Measurements from ENCODE around the gene FGD2.
A peak's percentile ranks its signal among the peaks of the same experiment; 100 is the strongest.

Gene FGD2, protein sequence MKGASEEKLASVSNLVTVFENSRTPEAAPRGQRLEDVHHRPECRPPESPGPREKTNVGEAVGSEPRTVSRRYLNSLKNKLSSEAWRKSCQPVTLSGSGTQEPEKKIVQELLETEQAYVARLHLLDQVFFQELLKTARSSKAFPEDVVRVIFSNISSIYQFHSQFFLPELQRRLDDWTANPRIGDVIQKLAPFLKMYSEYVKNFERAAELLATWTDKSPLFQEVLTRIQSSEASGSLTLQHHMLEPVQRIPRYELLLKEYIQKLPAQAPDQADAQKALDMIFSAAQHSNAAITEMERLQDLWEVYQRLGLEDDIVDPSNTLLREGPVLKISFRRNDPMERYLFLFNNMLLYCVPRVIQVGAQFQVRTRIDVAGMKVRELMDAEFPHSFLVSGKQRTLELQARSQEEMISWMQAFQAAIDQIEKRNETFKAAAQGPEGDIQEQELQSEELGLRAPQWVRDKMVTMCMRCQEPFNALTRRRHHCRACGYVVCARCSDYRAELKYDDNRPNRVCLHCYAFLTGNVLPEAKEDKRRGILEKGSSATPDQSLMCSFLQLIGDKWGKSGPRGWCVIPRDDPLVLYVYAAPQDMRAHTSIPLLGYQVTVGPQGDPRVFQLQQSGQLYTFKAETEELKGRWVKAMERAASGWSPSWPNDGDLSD

DNA sequence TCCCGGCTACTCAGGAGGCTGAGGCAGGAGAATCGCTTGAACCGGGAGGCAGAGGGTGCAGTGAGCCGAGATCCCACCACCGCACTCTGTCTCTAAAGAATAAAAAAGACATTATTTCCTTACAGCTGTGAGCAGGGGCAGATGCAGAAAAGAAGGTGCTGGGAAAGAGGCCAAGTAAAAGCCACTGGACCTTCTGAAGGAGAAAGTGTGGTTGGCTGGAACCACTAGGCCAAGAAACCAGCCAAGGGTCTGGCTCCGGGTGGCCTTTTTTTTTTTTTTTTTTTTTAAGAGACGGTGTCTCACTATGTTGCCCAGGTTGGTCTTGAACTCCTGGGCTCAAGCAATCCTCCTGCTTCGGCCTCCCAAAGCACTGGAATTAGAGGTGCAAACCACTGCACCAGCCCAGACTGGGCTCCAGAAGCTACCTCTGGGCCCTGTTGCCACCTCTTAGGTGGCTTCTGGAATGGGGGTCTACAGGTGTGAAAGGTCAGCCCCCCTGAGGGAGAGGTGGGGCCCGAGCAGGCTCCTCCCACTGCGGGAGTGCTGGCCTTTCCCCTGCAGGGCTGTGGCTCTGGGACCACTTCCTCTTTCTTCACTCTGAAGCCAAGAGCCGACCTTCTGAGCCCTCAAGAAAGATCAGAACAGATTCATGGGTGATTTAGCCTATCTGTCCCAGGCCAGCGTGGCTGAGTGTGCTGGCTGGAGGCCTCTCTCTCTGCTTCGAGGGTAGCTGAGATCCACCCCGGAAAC is at the start of gene FGD2:
Gene FGD2, plus strand, starts transcription at position 595 of the 750 bp plus-strand sequence. CDS start 163 bp downstream, outside the sequence.
- no peak for DNase-seq

GRCh38 chr6:36955671-36956445 is 49.6 kb upstream of the FGD2 start:
- no peak for DNase-seq

DNA sequence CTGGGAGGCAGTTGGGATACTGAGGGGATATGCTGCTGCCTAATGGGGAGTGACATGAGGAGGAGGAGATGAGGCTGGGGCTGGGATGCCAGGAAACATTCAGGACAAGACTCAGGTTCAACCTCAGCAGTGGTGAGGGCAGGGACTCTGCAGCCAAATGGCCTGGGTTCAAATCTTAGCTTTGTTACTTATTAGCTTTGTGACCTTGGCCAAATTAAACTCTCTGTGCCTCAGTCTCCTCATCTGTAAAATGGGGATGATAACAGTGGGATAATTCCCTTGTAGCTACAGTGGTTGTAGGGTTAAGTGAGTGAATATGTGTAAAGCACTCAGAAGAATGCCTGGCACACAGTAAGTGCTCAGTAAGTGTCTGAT is 49.0 kb upstream of the FGD2 start:
- DNase-seq: no peak

DNA sequence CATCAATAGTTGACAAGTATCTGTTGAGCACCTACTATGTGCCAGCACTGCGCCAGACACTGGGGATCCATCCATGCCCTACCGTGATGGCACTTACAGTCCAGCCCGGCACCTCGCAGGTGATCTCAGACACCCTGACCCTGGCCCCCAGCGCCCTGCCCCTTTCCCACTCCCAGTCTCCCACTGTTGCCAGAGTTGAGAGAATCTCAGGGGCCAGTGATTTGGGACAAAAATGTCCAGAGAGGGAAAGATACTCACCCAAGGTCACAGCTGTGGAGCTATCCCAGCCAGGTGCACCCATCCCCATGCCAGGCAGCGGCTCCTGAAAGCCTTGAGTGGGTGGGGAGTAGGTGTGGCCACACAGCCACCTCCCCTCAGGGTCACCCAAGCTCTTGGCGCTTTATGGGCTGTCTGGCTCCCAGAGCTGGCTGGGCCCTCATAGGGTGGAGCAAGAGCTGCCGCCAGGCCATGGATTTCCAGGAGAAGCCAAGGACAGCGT is 47.6 kb upstream of the FGD2 start:
- DNase-seq: no peak

GRCh38 chr6:36958775-36959554 is 46.5 kb upstream of the FGD2 start:
- no peak for DNase-seq

- DNase-seq: no peak
Observed at GRCh38 chr6:36959555-36960250, 45.8 kb upstream of the FGD2 start.

DNA sequence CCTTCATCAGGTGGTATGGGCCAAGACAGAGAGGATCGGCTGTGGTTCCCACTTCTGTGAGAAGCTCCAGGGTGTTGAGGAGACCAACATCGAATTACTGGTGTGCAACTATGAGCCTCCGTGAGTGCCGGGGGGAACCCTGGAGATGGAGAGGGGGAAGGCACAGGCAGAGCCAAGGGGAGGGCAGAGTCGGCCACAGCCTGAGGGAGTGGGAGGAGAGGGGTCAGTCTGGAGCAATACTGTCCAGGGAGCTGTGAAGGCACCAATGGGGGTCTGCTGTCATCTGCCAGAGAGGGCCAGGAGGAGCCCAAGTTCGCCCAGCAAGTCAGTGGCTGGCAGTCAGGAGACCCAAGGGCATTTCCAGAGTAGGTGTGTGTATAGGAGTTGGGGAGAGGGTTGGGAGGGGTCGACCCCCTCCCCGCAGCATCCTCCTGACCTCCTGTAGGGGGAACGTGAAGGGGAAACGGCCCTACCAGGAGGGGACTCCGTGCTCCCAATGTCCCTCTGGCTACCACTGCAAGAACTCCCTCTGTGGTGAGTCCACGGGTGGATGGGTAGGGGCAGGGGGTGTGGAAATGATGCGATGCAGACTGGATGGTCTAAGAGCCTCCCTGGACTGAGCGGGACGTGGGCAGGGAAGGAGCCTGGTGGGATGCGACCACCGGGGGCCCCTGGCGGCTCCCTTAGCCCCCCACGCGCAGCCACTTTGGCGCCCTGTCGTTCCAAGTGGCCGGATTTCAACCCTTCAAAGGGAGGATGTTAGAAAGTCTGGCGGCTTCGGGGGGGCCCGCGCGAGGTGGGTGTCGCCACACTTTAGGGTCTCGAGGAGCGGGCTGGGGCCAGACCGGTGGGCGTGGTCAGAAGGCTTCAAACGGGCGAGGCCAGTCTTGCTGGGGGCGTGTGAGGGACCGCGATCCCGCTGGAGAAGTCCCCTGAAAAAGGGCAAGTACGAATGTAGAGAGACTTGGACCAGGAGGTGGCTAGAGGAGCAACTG is 43.7 kb upstream of the FGD2 start:
- DNase-seq: no peak

DNA sequence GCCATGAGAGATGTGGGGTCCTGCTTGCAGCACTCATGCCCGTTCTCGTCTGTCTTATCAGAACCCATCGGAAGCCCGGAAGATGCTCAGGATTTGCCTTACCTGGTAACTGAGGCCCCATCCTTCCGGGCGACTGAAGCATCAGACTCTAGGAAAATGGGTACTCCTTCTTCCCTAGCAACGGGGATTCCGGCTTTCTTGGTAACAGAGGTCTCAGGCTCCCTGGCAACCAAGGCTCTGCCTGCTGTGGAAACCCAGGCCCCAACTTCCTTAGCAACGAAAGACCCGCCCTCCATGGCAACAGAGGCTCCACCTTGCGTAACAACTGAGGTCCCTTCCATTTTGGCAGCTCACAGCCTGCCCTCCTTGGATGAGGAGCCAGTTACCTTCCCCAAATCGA is 42.6 kb upstream of the FGD2 start:
- peak; percentile 57 for DNase-seq

DNA sequence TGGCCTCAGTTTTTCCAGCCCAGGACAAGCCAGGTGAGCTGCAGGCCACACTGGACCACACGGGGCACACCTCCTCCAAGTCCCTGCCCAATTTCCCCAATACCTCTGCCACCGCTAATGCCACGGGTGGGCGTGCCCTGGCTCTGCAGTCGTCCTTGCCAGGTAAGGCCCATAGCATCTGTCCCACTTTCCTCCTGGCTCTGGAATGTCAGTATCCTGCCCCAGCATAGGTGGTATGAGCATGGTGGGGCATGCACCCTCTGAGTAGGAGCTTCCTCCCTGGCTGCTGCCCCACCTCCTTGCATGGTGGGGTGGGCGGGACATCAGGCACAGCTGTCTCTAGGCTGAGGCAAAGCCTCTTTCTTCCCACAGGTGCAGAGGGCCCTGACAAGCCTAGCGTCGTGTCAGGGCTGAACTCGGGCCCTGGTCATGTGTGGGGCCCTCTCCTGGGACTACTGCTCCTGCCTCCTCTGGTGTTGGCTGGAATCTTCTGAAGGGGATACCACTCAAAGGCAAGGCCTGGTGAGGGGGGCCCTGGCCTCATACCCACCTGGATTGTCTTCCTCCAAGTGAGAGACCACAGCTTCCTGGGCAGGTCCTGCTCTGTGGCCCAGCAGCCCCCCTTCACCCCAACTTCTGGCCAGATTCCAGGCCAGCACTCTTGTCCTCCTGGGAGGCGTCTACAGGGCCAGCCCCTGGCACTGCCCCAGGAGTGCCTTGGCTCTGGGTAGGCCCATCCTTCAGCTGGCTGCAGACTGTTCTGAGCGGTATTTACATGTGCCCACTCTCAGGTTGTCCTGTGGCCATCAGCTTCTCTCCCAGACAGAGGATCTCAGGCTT is 41.8 kb upstream of the FGD2 start:
- DNase-seq: peak; percentile 89

DNA sequence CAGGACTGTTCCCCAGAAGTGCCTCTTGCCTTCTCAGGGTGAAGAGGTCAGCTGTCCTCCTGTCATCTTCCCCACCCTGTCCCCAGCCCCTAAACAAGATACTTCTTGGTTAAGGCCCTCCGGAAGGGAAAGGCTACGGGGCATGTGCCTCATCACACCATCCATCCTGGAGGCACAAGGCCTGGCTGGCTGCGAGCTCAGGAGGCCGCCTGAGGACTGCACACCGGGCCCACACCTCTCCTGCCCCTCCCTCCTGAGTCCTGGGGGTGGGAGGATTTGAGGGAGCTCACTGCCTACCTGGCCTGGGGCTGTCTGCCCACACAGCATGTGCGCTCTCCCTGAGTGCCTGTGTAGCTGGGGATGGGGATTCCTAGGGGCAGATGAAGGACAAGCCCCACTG is 41.1 kb upstream of the FGD2 start:
- DNase-seq: no peak

- no peak for DNase-seq
Observed at GRCh38 chr6:36964908-36965307, 40.5 kb upstream of the FGD2 start.

DNA sequence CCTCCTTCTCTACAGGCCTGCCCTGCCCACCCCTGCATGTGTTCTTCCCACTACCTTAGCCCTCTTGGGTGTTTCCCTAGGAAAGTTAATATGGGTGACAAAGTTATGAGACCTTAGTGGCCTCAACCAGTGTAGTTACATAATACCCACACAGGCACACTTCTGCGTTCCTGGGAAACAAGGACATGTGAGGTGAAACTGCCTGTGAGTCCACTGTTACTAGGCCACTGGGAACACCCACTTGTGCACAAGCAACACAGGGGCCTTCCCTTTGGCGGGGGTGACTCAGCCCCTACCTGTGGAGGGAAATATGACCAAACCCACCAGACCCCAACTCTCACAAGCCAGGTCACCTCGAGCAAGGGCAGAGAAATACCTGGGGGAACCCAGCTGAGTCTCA is 38.2 kb upstream of the FGD2 start:
- no peak for DNase-seq

DNA sequence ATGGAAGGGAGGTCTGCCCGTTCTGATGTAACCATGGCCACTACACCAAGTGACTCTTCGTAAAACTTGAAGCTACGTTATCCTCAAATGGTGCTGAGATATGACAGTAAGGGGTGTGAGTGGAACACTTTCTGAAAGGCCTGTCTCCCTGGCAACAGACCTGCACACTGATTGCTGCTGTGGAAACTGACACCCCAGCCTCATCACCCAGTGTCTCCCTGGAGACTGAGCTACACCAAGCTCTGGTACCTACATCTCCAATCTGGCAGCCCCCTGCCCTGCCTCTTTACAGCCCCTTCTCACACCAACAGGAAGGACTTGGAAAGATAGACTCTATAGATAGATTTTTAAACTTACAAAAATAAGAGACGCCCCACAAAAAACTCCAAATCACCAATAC is 37.7 kb upstream of the FGD2 start:
- no peak for DNase-seq

GRCh38 chr6:36968266-36968977 is 37.0 kb upstream of the FGD2 start:
- DNase-seq: no peak

- DNase-seq: no peak
Observed at GRCh38 chr6:36969240-36969691, 36.2 kb upstream of the FGD2 start.

- no peak for DNase-seq
Observed at GRCh38 chr6:36969988-36970891, 35.2 kb upstream of the FGD2 start.
